ENCODE results near the gene P2RX1. TPM values are rescaled to one million over a fixed set of nuclear protein-coding genes. Genes with fewer than 3 reads are reported as not detected.

P2RX1 gene
- total RNA-seq, 1 donor from 2014 or later: 0.19 TPM

- Mint-ChIP-seq H3K4me3 (ENCODE audit: low read depth) (no peak overlapping the region), H3K4me1 (ENCODE audit: low read depth) (peaks cover 2% of the 10 kb centered on the region), H3K27ac (no peak overlapping the region), H3K9me3 (ENCODE audit: low read depth) (no peaks in the 10 kb centered on the region), H3K36me3 (ENCODE audit: insufficient read depth) (no peaks in the 10 kb centered on the region), H3K27me3 (peaks cover 4% of the 10 kb centered on the region)
- peak; percentile 21 for TF ChIP-seq CTCF (IDR thresholded peaks at IDR 0.05; ENCODE audit: unreplicated experiment)
- DNase-seq (ENCODE audit: low spot score, unreplicated experiment): no peak
These were observed 8.6 kb downstream of the P2RX1 start for GRCh38 chr17:3907483-3908216.

- Mint-ChIP-seq H3K36me3 (ENCODE audit: insufficient read depth) (no peaks in the 10 kb centered on the region), H3K9me3 (ENCODE audit: low read depth) (no peaks in the 10 kb centered on the region), H3K4me1 (ENCODE audit: low read depth) (peaks cover 2% of the 10 kb centered on the region), H3K4me3 (ENCODE audit: low read depth) (no peak overlapping the region), H3K27me3 (peaks cover 3% of the 10 kb centered on the region), H3K27ac (no peak overlapping the region)
- no peak for TF ChIP-seq CTCF (IDR thresholded peaks at IDR 0.05; ENCODE audit: unreplicated experiment)
- DNase-seq (ENCODE audit: low spot score, unreplicated experiment): no peak
These were observed 9.4 kb downstream of the P2RX1 start for GRCh38 chr17:3906881-3907280.

GRCh38 chr17:3905017-3905520 lies 11.2 kb downstream of the P2RX1 start:
- no peaks in the 10 kb centered on the region for H3K9me3 Mint-ChIP-seq (ENCODE audit: low read depth)
- no peak overlapping the region for H3K27ac Mint-ChIP-seq
- H3K4me1 Mint-ChIP-seq (ENCODE audit: low read depth): peaks cover 2% of the 10 kb centered on the region
- no peaks in the 10 kb centered on the region for H3K36me3 Mint-ChIP-seq (ENCODE audit: insufficient read depth)
- no peak for DNase-seq (ENCODE audit: low spot score, unreplicated experiment)
- peaks cover 8% of the 10 kb centered on the region for H3K27me3 Mint-ChIP-seq
- no peak overlapping the region for H3K4me3 Mint-ChIP-seq (ENCODE audit: low read depth)
- TF ChIP-seq CTCF (IDR thresholded peaks at IDR 0.05; ENCODE audit: unreplicated experiment): no peak

GRCh38 chr17:3904501-3904900 lies 11.8 kb downstream of the P2RX1 start:
- Mint-ChIP-seq H3K9me3 (ENCODE audit: low read depth) (no peaks in the 10 kb centered on the region), H3K4me1 (ENCODE audit: low read depth) (peaks cover 2% of the 10 kb centered on the region), H3K27me3 (peaks cover 8% of the 10 kb centered on the region)

GRCh38 chr17:3903881-3904290 lies 12.4 kb downstream of the P2RX1 start:
- H3K4me3 Mint-ChIP-seq (ENCODE audit: low read depth): no peak overlapping the region
- no peak for TF ChIP-seq CTCF (IDR thresholded peaks at IDR 0.05; ENCODE audit: unreplicated experiment)
- no peak for DNase-seq (ENCODE audit: low spot score, unreplicated experiment)
- peak overlapping the region; percentile 52 for H3K27ac Mint-ChIP-seq
- H3K9me3 Mint-ChIP-seq (ENCODE audit: low read depth): no peaks in the 10 kb centered on the region
- no peaks in the 10 kb centered on the region for H3K36me3 Mint-ChIP-seq (ENCODE audit: insufficient read depth)
- peaks cover 2% of the 10 kb centered on the region for H3K4me1 Mint-ChIP-seq (ENCODE audit: low read depth)
- peaks cover 8% of the 10 kb centered on the region for H3K27me3 Mint-ChIP-seq

More at GRCh38 chr17:3904501-3904900, 11.8 kb downstream of the P2RX1 start:
- no peak for TF ChIP-seq CTCF (IDR thresholded peaks at IDR 0.05; ENCODE audit: unreplicated experiment)
- Mint-ChIP-seq H3K36me3 (ENCODE audit: insufficient read depth) (no peaks in the 10 kb centered on the region), H3K4me3 (ENCODE audit: low read depth) (no peak overlapping the region), H3K27ac (no peak overlapping the region)
- DNase-seq (ENCODE audit: low spot score, unreplicated experiment): no peak

All from progenitor cell of endocrine pancreas (in vitro differentiated cells).